GM12878 (cell line): ENCODE data around the gene SYNRG.
"Not testable (repeated sequence)": the region's sequence is repeated elsewhere in the genome, so short reads cannot be mapped to it uniquely, and the experiment has no call there.

ENCODE experiments used
- EZH2 ChIP-seq: IDR thresholded peaks from 2 replicates; pipeline ENCODE4 v1.6.1; 2012; ENCODE audit warnings: low read depth, mild to moderate bottlenecking, control low read depth, inconsistent platforms, low read length, borderline replicate concordance; ENCODE audit not compliant: control insufficient read depth
- NR2C2 ChIP-seq: IDR thresholded peaks from 2 replicates; pipeline ENCODE4 v1.6.1; 2011; ENCODE audit warnings: borderline replicate concordance, low read depth; ENCODE audit not compliant: control insufficient read depth, insufficient read length
- RB1 ChIP-seq: fragments of 450-650 bp; formaldehyde crosslinking; IDR thresholded peaks from 2 replicates; pipeline ENCODE4 v1.6.1; 2017; ENCODE audit warnings: mild to moderate bottlenecking, borderline replicate concordance
- TF ChIP-seq, protein P1 (sequence below), 3 experiments: IDR thresholded peaks in 2 of 3; conservative IDR thresholded peaks in 1 of 3; 2 replicates each; pipeline ENCODE4 v1.5.1; 2011; ENCODE audit warnings: low read depth in 3 of 3, low read length in 3 of 3, mild to moderate bottlenecking in 3 of 3, control low read depth in 2 of 3, moderate library complexity in 2 of 3, inconsistent platforms in 1 of 3, mixed read lengths in 1 of 3; ENCODE audit not compliant: control insufficient read depth in 2 of 3, insufficient read depth in 1 of 3; ENCODE audit errors: extremely low read depth in 1 of 3

DNA sequence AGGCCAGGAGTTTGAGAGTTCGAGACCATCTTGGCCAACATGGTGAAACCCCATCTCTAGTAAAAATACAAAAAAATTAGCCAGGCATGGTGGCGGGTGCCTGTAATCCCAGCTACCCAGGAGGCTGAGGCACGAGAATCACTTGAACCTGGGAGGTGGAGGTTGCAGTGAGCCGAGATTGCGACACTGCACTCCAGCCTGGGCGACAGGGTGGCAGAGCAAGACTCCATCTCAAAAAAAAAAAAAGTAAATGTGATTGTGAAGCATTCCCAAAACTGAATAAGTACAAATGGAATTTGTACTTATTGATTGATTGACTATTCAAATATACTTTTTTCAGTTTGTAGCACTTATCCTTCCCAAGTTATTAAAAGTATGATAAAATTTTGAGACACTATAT, 7.2 kb upstream of the SYNRG start:
- TF ChIP-seq EZH2, NR2C2, RB1: not testable (repeated sequence)
- TF ChIP-seq, protein P1, sequence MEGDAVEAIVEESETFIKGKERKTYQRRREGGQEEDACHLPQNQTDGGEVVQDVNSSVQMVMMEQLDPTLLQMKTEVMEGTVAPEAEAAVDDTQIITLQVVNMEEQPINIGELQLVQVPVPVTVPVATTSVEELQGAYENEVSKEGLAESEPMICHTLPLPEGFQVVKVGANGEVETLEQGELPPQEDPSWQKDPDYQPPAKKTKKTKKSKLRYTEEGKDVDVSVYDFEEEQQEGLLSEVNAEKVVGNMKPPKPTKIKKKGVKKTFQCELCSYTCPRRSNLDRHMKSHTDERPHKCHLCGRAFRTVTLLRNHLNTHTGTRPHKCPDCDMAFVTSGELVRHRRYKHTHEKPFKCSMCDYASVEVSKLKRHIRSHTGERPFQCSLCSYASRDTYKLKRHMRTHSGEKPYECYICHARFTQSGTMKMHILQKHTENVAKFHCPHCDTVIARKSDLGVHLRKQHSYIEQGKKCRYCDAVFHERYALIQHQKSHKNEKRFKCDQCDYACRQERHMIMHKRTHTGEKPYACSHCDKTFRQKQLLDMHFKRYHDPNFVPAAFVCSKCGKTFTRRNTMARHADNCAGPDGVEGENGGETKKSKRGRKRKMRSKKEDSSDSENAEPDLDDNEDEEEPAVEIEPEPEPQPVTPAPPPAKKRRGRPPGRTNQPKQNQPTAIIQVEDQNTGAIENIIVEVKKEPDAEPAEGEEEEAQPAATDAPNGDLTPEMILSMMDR (IDR thresholded peaks at IDR 0.05 in 2 of 3, conservative IDR thresholded peaks at IDR 0.05 in 1 of 3; ENCODE audit: control insufficient read depth in 2 of 3, extremely low read depth in 1 of 3, insufficient read depth in 1 of 3, low read depth in 3 of 3, low read length in 3 of 3), result not testable (repeated sequence)
